Uterus (tissue), 4 donors: ENCODE measurements around the gene MBNL1. TPM values are rescaled to one million over a fixed set of nuclear protein-coding genes. Genes with fewer than 3 reads are reported as not detected.

ENCODE experiments used
- DNase-seq, 2 donors: peaks; one replicate each; pipeline ENCODE4 v3.0.0-alpha.2; 2019 to 2020
- H3K27ac ChIP-seq, 2 donors: fragments of 200-600 bp; sonication (generic); 1 replicate in 1 of 2; 2 replicates in 1 of 2; pipeline ENCODE4 v1.5.1; 2016 to 2018
- H3K27me3 ChIP-seq, 2 donors: fragments of 200-600 bp; sonication (generic); one replicate each; pipeline ENCODE4 v1.5.1; 2018 to 2019; ENCODE audit warnings: control low read depth in 1 of 2
- H3K36me3 ChIP-seq, 2 donors: fragments of 200-600 bp; sonication (generic); one replicate each; pipeline ENCODE4 v1.5.1; 2019; ENCODE audit warnings: control low read depth in 1 of 2
- H3K4me1 ChIP-seq, 2 donors: fragments of 200-600 bp; sonication (generic); one replicate each; pipeline ENCODE4 v1.5.1; 2018 to 2019; ENCODE audit warnings: control low read depth in 1 of 2
- H3K4me3 ChIP-seq, 2 donors: fragments of 200-600 bp; sonication (generic); 1 replicate in 1 of 2; 2 replicates in 1 of 2; pipeline ENCODE4 v1.5.1; 2018 to 2019; ENCODE audit warnings: mild to moderate bottlenecking in 1 of 2
- H3K9me3 ChIP-seq, 2 donors: fragments of 200-600 bp; sonication (generic); one replicate each; pipeline ENCODE4 v1.5.1; 2019; ENCODE audit warnings: control low read depth in 1 of 2
- POLR2A ChIP-seq, 2 donors: fragments of 450-650 bp; IDR thresholded peaks; one replicate each; pipeline ENCODE4 v1.6.1; 2016; ENCODE audit warnings: antibody characterized with exemption in 2 of 2, mild to moderate bottlenecking in 1 of 2, moderate library complexity in 1 of 2
- intact Hi-C: fragments of 100-400 bp; cut with DNase I; formaldehyde crosslinking; loops from one replicate; pipeline ENCODE4 v1.15.1; 2023; ENCODE audit warnings: low total_unique reads
- total RNA-seq, 4 donors: library from RNA; depleted of rRNA in 3 of 4; stranded (reverse); fragments of >200 nt in 3 of 4; gene quantifications; one replicate each; pipeline versions ENCODE4 v1.1.0 to v1.2.4, GENCODE V29; 2014 to 2023
- TF ChIP-seq, protein P1 (sequence below), 4 experiments: fragments of 200-600 bp in 2 of 4; fragments of 450-650 bp in 2 of 4; sonication (generic) in 2 of 4; IDR thresholded peaks; one replicate each; pipeline ENCODE4 v1.5.1; 2016 to 2019; ENCODE audit warnings: antibody characterized with exemption in 4 of 4, mild to moderate bottlenecking in 2 of 4, moderate library complexity in 1 of 4
- donor health status: DM: yes; HTN: yes; CAD: no.

Gene MBNL1
- total RNA-seq, 4 donors from 2014 or later: 219 to 470 (median 243) TPM

DNA sequence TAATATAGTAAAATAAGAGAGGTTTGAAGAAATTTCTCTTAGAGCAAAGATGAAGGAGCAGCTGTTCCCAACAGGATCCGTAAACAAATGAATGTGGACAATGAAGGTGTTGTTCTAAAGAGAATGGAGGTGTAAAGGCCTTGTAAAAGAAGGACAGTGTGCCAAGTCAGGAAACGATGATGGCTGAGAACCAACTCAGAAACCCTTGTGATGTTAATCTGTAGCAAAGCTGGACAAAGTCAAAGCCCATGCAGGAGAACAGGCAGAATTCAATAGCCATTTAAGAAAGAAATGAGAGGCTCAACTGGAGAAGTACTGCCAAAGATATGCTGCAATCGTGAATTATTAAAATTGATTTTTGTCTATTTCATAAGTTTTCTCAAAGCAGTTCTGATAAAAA, 192.2 kb downstream of the MBNL1 start:
- TF ChIP-seq, protein P1, sequence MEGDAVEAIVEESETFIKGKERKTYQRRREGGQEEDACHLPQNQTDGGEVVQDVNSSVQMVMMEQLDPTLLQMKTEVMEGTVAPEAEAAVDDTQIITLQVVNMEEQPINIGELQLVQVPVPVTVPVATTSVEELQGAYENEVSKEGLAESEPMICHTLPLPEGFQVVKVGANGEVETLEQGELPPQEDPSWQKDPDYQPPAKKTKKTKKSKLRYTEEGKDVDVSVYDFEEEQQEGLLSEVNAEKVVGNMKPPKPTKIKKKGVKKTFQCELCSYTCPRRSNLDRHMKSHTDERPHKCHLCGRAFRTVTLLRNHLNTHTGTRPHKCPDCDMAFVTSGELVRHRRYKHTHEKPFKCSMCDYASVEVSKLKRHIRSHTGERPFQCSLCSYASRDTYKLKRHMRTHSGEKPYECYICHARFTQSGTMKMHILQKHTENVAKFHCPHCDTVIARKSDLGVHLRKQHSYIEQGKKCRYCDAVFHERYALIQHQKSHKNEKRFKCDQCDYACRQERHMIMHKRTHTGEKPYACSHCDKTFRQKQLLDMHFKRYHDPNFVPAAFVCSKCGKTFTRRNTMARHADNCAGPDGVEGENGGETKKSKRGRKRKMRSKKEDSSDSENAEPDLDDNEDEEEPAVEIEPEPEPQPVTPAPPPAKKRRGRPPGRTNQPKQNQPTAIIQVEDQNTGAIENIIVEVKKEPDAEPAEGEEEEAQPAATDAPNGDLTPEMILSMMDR (IDR thresholded peaks at IDR 0.05): no peak
- TF ChIP-seq POLR2A (IDR thresholded peaks at IDR 0.05): no peak
- no peaks in the 10 kb centered on the region for H3K36me3 ChIP-seq
- peak overlapping the region; percentile 1 to 7 for H3K27ac ChIP-seq
- no peaks in the 10 kb centered on the region for H3K9me3 ChIP-seq
- DNase-seq: no peak
- intact Hi-C loops: no loop called here
- H3K4me1 ChIP-seq: peaks cover 0 to 4% of the 10 kb centered on the region in 2 donors
- H3K27me3 ChIP-seq: no peaks in the 10 kb centered on the region
- H3K4me3 ChIP-seq: no peak overlapping the region

DNA sequence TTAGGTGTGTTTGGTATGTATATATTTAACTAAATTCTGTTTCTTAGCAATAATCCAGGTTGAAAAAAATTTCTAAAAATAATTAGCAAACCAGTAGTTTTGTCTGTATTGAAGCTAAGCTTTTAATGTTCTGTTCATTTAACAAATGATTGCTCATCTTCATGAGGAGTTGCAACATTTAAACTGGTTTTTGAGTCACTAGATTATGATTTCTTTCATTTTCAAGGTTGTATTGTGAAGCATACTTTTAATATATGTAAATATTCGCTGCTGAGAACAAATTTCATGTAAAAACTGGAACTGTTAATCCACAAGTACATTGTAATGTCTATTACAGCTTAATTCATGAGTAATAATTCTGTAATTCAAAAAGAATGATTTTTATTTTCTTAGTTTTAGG, 192.7 kb downstream of the MBNL1 start:
- Histone ChIP-seq H3K27ac (peak overlapping the region in 1 of 2 donors; percentile 1), H3K4me1 (peaks cover 0 to 4% of the 10 kb centered on the region in 2 donors), H3K9me3 (no peaks in the 10 kb centered on the region), H3K27me3 (no peaks in the 10 kb centered on the region), H3K4me3 (no peak overlapping the region), H3K36me3 (no peaks in the 10 kb centered on the region)
- no peak for DNase-seq
- no peak for TF ChIP-seq POLR2A (IDR thresholded peaks at IDR 0.05)
- TF ChIP-seq, protein P1 (IDR thresholded peaks at IDR 0.05): no peak
- intact Hi-C loops: no loop called here

DNA sequence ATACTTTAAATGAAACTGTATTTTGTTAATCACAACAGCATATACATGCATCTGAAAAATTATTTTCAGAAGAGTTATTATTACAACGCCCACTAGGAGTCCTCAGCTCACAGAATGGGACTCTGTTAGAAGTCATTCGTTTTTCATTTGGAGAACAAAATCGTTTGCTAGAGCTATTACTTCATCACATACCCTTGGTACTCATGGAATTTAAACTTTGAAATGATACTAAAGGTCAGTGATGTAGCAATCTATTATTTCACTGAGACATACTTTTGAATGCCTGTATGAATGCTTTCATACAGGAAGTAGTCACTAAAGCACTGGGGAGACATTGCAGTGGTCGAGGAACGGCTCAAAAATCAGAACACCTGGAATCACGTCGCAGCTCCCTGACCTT, 198.1 kb downstream of the MBNL1 start:
- Histone ChIP-seq H3K27ac (no peak overlapping the region), H3K9me3 (no peaks in the 10 kb centered on the region)
- intact Hi-C loops: no loop called here

DNA sequence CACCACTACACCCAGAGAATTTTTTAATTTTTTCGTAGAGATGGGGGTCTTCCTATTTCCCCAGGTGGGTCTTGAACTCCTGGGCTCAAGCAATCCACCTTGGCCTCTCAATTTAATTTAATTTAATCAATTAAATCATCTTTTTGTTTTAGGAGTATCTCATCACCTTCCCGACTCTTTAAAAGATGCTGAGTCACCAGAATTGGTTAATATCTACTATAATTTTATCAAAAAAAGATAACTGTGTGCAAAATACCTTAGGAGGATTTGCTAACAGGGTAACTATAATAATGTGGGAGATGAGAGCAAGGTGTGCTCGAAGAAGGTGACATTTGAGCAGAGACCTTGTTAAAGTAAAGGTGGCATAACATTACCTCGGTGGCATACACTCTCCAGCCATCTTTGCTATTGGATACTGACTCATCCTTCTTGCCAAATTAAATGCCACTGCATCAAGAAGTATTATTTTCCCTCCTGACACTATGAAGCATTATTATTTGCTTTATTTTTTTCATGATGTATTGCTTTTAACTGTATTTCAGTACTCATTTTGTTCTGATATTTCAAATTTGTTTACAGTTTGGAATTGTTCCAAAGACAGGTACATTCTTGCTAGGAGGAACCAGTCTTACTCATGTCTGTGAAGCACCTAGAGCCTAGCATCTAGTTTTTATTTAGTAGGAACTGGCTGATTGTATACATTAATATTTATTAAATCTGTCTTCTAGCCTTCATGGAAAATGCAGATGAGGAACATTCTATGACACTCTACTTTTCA, 200.7 kb downstream of the MBNL1 start:
- Histone ChIP-seq H3K27me3 (no peaks in the 10 kb centered on the region), H3K9me3 (no peaks in the 10 kb centered on the region), H3K27ac (no peak overlapping the region), H3K4me1 (no peaks in the 10 kb centered on the region), H3K36me3 (no peaks in the 10 kb centered on the region), H3K4me3 (no peak overlapping the region)
- intact Hi-C loops: no loop called here
- TF ChIP-seq, protein P1 (IDR thresholded peaks at IDR 0.05): no peak
- no peak for TF ChIP-seq POLR2A (IDR thresholded peaks at IDR 0.05)
- no peak for DNase-seq

More for the DNA sequence above, 198.1 kb downstream of the MBNL1 start:
- Histone ChIP-seq H3K36me3 (no peaks in the 10 kb centered on the region), H3K27me3 (no peaks in the 10 kb centered on the region), H3K4me1 (no peaks in the 10 kb centered on the region), H3K4me3 (no peak overlapping the region)
- TF ChIP-seq, protein P1 (IDR thresholded peaks at IDR 0.05): peak; percentile 15 to 47 (median 22)
- TF ChIP-seq POLR2A (IDR thresholded peaks at IDR 0.05): no peak
- no peak for DNase-seq

DNA sequence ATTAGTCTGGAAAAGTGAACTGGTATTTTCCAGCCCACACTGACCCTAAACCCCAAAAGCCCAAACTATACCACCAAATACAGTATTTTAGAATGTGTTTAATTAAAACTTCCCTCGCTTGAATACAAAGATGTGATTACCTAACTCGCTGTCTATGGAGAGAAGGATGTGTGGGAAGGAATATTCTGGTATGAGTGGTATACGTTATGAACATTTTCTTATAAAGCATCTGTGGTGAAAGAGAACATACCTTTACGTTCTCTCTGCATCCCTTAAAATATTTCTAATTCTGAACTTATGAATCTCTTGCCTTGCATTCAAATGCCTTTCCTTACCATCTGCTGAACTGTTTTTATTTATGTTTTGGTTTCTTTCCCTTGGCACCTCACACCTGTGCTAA, 201.4 kb downstream of the MBNL1 start:
- Histone ChIP-seq H3K36me3 (no peaks in the 10 kb centered on the region), H3K27ac (no peak overlapping the region), H3K4me1 (no peaks in the 10 kb centered on the region), H3K4me3 (no peak overlapping the region), H3K9me3 (no peaks in the 10 kb centered on the region), H3K27me3 (no peaks in the 10 kb centered on the region)
- TF ChIP-seq, protein P1 (IDR thresholded peaks at IDR 0.05): no peak
- TF ChIP-seq POLR2A (IDR thresholded peaks at IDR 0.05): no peak
- DNase-seq: no peak
- intact Hi-C loops: no loop called here
